ENCODE data around the gene BNIP2. TPM values are rescaled to one million over a fixed set of nuclear protein-coding genes. Genes with fewer than 3 reads are reported as not detected.

The BNIP2 gene
- total RNA-seq, 4 donors from 2014 or later = 134 to 261 (median 147) TPM

DNA sequence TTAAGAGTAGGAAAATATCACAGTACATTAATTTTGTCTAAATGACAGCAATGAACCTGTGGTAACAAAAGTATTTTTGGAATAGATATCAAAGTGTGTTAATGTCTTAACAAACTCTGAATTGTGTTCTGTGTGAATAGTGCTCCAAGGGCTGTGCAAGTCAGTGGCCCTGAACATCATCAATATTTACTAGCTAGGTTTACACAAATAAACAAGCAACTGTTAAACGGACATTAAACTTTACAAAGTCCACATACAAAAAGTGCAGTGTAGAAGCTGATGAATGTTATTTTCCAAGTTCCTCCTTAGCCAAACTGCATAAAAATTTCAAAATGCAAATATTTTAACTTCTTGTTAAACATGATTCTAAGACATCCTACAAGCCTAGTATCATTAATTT, 29.8 kb downstream of the BNIP2 start:
- Histone ChIP-seq H3K27ac (no peak overlapping the region), H3K4me1 (peaks cover 0 to 25% (median 2%) of the 10 kb centered on the region in 4 donors), H3K27me3 (no peaks in the 10 kb centered on the region), H3K36me3 (peaks cover 0 to 29% (median 0%) of the 10 kb centered on the region in 3 donors), H3K9me3 (no peaks in the 10 kb centered on the region), H3K4me3 (no peak overlapping the region)
- DNase-seq = no peak
- TF ChIP-seq, protein P1, sequence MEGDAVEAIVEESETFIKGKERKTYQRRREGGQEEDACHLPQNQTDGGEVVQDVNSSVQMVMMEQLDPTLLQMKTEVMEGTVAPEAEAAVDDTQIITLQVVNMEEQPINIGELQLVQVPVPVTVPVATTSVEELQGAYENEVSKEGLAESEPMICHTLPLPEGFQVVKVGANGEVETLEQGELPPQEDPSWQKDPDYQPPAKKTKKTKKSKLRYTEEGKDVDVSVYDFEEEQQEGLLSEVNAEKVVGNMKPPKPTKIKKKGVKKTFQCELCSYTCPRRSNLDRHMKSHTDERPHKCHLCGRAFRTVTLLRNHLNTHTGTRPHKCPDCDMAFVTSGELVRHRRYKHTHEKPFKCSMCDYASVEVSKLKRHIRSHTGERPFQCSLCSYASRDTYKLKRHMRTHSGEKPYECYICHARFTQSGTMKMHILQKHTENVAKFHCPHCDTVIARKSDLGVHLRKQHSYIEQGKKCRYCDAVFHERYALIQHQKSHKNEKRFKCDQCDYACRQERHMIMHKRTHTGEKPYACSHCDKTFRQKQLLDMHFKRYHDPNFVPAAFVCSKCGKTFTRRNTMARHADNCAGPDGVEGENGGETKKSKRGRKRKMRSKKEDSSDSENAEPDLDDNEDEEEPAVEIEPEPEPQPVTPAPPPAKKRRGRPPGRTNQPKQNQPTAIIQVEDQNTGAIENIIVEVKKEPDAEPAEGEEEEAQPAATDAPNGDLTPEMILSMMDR (IDR thresholded peaks at IDR 0.05) = no peak
- TF ChIP-seq POLR2A (IDR thresholded peaks at IDR 0.05) = no peak

DNA sequence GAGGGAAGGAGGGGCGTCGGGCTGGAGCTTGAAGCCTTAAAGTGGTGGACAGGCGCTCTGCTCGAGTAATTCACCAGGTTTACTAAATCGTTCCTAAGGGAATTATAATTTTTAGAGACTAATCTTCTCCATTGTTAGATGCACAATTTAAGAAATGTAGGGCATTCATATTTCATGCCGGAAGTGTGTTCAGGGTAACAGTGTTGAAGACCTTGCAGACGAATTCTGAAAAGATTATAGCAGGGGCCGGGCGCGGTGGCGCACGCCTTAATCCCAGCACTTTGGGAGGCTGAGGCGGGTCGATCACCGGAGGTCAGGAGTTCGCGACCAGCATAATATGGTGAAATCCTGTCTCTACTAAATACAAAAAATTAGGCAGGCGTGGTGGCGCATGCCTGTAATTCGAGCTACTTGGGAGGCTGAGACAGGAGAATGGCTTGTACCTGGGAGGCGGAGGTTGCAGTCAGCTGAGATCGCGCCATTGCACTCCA, 31.4 kb downstream of the BNIP2 start:
- H3K4me3 ChIP-seq = peak overlapping the region; percentile 87 to 94 (median 90)
- DNase-seq = peak in 1 of 3 donors; percentile 49
- peaks cover 0 to 25% (median 2%) of the 10 kb centered on the region in 4 donors for H3K4me1 ChIP-seq
- no peaks in the 10 kb centered on the region for H3K27me3 ChIP-seq
- peak overlapping the region; percentile 83 to 87 (median 87) for H3K27ac ChIP-seq
- TF ChIP-seq, protein P1 (IDR thresholded peaks at IDR 0.05) = no peak
- TF ChIP-seq POLR2A (IDR thresholded peaks at IDR 0.05) = no peak
- H3K36me3 ChIP-seq = peaks cover 0 to 15% (median 0%) of the 10 kb centered on the region in 3 donors
- no peaks in the 10 kb centered on the region for H3K9me3 ChIP-seq

DNA sequence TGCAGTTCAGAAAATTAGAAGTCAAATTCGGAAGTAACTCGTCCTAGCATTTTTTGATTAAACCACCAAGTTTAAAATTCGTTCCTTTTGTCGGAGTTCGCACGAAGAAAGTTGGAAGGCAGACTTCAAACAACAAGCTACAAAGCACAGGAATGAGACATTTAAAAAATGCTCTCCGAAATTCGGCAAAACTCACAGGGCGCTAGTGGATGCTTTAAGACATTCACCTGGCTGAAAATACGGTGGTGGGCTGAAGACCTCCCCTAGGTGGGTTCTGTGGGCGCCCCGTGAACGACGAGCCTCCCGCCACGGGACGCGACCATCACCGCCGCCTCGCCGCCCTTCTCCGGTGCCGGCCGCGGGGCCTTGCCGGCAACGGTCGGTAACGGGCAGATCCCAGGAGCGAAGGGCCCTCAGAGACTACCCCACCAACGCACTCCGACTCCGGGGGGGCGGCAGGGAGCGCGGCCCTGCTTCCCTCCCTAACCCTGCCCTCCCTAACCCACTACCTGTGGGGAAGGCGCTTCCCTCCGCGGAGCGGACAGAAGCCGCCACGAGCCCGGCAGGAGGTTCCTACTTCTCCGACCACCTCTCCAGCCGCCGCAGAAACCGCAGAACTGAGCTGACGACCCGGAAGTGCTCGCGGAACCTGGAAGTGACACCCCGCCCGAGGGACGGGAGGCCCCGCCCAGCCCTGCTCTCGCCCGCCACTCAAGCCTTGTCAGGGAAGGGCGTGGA, 32.1 kb downstream of the BNIP2 start, which contains the start of gene GTF2A2:
TSS of gene GTF2A2 (minus strand) at position 619 of the 738 bp plus-strand sequence. CDS start 5,238 bp downstream, outside the sequence.
- Histone ChIP-seq H3K4me3 (peak within 1 kb of the TSS; percentile 87 to 94 (median 90)), H3K9me3 (no peaks in the 10 kb centered on the region), H3K4me1 (peaks cover 0 to 21% (median 2%) of the 10 kb centered on the region in 4 donors), H3K27me3 (no peaks in the 10 kb centered on the region), H3K27ac (peak within 1 kb of the TSS; percentile 83 to 87 (median 87)), H3K36me3 (peaks cover 0 to 15% (median 0%) of the 10 kb centered on the region in 3 donors)
- peak; percentile 51 to 75 for TF ChIP-seq POLR2A (IDR thresholded peaks at IDR 0.05)
- TF ChIP-seq, protein P1 (IDR thresholded peaks at IDR 0.05) = no peak
- DNase-seq = peak; percentile 94 to 98 (median 97)

DNA sequence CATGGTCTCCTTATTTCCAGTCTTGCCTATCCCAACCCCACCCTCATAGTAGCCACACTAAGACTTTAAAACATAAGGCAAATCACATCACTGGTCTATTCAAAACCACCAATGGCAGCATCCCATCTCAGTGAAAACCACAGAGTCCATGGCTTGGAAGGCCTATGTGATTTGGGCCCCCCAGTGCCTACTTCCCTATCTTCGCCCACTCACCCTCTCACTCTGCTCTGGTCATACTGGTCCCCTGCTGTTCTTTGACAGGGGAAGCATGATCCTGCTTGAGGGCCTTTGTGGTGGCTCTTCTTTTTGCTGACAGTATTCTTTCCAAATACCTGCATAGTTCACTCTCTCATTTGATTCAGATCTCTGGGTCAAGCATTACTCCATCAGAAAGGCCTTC, 35.1 kb downstream of the BNIP2 start:
- peaks cover 0 to 20% (median 2%) of the 10 kb centered on the region in 4 donors for H3K4me1 ChIP-seq
- H3K9me3 ChIP-seq = no peaks in the 10 kb centered on the region
- H3K27ac ChIP-seq = no peak overlapping the region
- no peaks in the 10 kb centered on the region for H3K27me3 ChIP-seq
- peaks cover 0 to 31% (median 0%) of the 10 kb centered on the region in 3 donors for H3K36me3 ChIP-seq
- DNase-seq = no peak
- TF ChIP-seq, protein P1 (IDR thresholded peaks at IDR 0.05) = no peak
- TF ChIP-seq POLR2A (IDR thresholded peaks at IDR 0.05) = no peak
- H3K4me3 ChIP-seq = no peak overlapping the region

DNA sequence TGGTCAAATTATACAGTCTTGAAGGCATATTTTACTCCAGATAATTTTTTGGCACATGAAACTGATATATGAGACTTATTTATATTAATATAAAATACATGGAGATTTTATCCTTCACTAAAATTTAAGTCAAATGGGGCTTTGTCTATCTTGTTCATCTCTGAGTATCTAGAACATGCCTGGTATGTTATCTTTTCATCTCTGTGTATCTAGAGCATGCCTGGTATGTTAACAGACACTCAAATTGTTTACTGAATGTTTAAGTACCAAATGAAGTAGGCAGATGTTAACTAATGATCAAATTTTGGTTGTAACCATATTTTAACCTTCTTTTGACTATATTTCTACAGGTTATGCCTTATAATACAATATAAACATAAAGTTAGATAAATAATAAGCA, 39.5 kb downstream of the BNIP2 start:
- peaks cover 0 to 56% (median 0%) of the 10 kb centered on the region in 3 donors for H3K36me3 ChIP-seq

More for the DNA sequence above, 39.5 kb downstream of the BNIP2 start:
- Histone ChIP-seq H3K4me1 (no peaks in the 10 kb centered on the region), H3K4me3 (no peak overlapping the region), H3K27ac (no peak overlapping the region), H3K27me3 (no peaks in the 10 kb centered on the region), H3K9me3 (no peaks in the 10 kb centered on the region)
- no peak for DNase-seq
- TF ChIP-seq POLR2A (IDR thresholded peaks at IDR 0.05) = no peak
- TF ChIP-seq, protein P1 (IDR thresholded peaks at IDR 0.05) = no peak
